C4-2B (cell line): Measurements from ENCODE around the gene ANXA4.

Experiments used
- ZFX ChIP-seq: fragments of 450-650 bp; IDR thresholded peaks from 2 replicates; pipeline ENCODE4 v1.6.1; 2017
- TF ChIP-seq, protein P1 (sequence below): fragments of 450-650 bp; conservative IDR thresholded peaks from 2 replicates; pipeline ENCODE4 v1.5.1; 2017; ENCODE audit warnings: mild to moderate bottlenecking

GRCh38 chr2:69717186-69717585 is 24.7 kb upstream of the ANXA4 start:
- TF ChIP-seq, protein P1, sequence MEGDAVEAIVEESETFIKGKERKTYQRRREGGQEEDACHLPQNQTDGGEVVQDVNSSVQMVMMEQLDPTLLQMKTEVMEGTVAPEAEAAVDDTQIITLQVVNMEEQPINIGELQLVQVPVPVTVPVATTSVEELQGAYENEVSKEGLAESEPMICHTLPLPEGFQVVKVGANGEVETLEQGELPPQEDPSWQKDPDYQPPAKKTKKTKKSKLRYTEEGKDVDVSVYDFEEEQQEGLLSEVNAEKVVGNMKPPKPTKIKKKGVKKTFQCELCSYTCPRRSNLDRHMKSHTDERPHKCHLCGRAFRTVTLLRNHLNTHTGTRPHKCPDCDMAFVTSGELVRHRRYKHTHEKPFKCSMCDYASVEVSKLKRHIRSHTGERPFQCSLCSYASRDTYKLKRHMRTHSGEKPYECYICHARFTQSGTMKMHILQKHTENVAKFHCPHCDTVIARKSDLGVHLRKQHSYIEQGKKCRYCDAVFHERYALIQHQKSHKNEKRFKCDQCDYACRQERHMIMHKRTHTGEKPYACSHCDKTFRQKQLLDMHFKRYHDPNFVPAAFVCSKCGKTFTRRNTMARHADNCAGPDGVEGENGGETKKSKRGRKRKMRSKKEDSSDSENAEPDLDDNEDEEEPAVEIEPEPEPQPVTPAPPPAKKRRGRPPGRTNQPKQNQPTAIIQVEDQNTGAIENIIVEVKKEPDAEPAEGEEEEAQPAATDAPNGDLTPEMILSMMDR = no peak
- no peak for TF ChIP-seq ZFX
